Skeletal muscle satellite cell (primary cell): ENCODE results near the gene RACK1.
A peak's percentile ranks its signal among the peaks of the same experiment; 100 is the strongest.

Source experiments
- H3K27me3 ChIP-seq: 2 replicates; pipeline ENCODE4 v1.7.0; 2013; ENCODE audit warnings: low read length; ENCODE audit not compliant: control insufficient read depth, insufficient read depth
- H3K36me3 ChIP-seq: 2 replicates; pipeline ENCODE4 v1.7.0; 2013; ENCODE audit warnings: mild to moderate bottlenecking, control low read depth, low read length; ENCODE audit not compliant: insufficient read depth
- H3K4me1 ChIP-seq: 2 replicates; pipeline ENCODE4 v1.7.0; 2013; ENCODE audit warnings: low read length; ENCODE audit not compliant: control insufficient read depth, insufficient read depth
- H3K4me2 ChIP-seq: 2 replicates; pipeline ENCODE4 v1.7.0; 2013; ENCODE audit warnings: mild to moderate bottlenecking, low read length
- H3K4me3 ChIP-seq: 2 replicates; pipeline ENCODE4 v1.7.0; 2013; ENCODE audit warnings: low read length
- H3K9ac ChIP-seq: 2 replicates; pipeline ENCODE4 v1.7.0; 2013; ENCODE audit warnings: mild to moderate bottlenecking, low read depth, low read length, moderate library complexity
- H3K9me3 ChIP-seq: replicated peaks from 2 replicates; pipeline ENCODE4 v1.7.0; 2013; ENCODE audit warnings: mild to moderate bottlenecking, control low read depth, low read length

Gene RACK1

DNA sequence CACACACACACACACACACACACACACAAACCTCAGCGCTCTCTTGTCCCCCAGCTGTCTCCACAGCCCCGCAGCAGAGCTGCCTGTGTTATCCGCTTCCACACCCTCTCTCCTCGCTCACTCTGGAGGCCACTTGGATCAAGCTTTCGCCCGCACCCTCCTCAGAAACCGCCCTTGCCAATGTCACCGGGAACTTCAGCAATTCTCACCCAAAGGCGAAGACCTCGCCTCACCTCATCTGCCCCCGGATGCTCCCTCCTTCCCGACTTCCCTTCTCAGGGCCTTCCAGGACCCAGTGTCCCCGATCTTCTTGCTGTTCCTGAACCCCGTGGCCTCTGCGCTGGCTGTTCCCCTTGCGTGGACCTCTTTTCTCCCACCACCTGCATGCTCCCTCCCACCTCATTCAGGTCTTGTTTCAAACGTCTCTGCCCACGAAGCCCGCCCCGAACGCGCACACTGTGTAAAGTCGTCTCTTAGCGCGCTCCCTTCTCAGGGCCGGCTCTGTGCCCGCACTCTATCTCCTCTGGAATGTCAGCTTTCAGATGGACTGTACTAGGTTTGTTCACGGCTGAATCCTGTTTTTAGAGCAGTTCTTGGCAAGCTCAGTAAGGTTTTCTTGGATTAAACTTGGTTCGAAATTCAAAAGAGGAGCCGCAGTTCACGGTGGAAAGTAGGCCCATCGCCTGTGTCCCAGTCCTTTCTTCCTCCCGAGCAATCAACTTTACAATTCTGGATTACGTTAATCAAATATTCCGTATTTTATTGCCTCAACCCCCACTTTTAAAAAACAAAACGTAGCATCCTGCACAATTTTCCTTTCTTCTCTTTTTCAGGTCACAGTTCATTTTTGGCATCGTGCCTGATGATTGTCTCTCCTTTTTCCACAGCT, 37.7 kb downstream of the RACK1 start:
- H3K4me1 ChIP-seq, result peaks cover 25% of the 10 kb centered on the region
- peak overlapping the region; percentile 81 for H3K4me2 ChIP-seq
- no peaks in the 10 kb centered on the region for H3K9me3 ChIP-seq
- H3K9ac ChIP-seq, result no peak overlapping the region
- H3K27me3 ChIP-seq, result no peaks in the 10 kb centered on the region
- peak overlapping the region; percentile 71 for H3K4me3 ChIP-seq
- no peaks in the 10 kb centered on the region for H3K36me3 ChIP-seq

DNA sequence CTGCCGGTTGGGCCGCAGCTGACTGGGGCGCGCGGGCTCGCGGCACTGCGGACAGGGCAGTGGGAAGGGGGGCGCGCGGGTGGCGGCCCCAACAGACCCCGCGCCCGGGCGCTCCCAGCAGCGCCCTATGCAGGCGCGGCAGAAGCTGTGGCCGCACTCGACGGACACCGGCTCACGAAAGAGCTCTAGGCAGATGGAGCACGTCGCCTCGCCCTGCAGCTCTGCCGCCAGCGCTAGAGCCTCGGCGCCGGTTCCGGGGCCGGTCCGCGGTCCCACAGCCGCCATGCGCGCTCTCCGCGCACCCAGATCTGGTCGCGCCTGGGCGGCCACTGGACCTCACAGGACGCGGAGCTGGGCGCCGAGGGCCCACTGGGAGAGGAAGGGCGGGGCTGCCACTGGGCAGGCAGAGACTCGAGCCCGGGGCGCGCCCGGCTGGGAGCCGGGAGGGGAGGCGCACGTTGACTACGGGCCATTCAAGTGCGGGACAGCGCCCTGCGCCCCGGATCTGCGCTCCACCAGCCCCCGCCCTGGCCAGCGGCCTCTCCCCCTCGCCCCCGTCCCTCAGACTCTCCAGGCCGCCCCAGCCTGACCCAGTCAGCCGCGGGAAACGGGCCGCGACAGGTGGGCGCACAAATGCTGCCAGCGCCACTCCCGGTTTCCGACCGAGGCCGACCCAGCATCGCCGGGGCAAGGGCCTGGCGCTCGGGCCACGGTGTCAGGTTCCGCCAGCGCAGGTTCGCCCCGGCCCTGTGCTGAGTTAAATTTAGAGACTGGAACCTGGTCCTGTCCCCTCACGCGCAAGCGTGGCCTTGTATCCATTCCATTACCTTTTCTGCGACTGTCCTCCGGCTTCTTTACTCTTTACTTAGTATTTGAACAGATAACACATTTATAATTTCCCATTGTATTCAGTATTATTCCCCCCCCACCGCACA, 38.6 kb downstream of the RACK1 start, which contains the start of gene TRIM7:
Gene TRIM7 (minus strand): TSS at position 371 of the 935 bp plus-strand sequence. CDS start 86 bp downstream, at position 285.
- H3K27me3 ChIP-seq, result no peaks in the 10 kb centered on the region
- no peaks in the 10 kb centered on the region for H3K9me3 ChIP-seq
- peak within 1 kb of the TSS; percentile 81 for H3K4me2 ChIP-seq
- H3K9ac ChIP-seq, result peak within 1 kb of the TSS; percentile 44
- H3K4me3 ChIP-seq, result peak within 1 kb of the TSS; percentile 71
- H3K36me3 ChIP-seq, result no peaks in the 10 kb centered on the region
- H3K4me1 ChIP-seq, result peaks cover 25% of the 10 kb centered on the region

DNA sequence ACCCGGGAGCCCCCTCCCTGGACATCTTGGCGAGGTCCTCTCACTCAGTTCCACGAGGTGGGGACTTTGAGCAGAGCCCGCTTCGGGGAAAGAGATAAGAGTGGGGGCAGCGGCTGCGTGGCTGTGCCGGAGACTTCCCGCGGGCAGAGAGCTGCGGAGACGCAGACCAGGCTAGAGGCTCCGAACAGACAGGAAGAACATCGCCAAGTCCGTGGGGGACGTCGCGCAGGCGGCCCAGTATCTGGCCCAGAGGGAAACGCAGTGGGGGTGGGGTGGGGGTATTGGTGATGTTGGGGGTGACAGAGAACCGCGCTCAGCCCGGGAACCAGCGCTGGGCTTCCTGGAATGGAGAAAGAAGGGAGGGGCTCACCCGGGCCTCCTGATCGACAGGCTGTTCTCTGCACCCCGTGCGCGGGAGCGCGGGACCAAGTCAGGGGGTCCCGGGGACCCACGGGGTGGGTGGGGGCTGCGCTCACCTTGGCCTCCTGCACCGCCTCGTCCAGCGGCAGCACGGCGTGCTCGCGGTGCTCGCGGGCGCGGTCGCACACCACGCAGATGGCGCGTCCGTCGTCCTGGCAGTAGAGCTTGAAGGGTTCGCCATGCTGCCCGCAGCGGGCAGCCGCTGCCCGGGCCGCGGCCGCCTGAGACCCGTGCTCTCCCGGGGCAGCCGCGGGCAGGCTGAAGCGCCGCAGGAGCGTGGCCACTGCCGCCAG, 39.4 kb downstream of the RACK1 start:
- peak overlapping the region; percentile 71 for H3K4me3 ChIP-seq
- no peaks in the 10 kb centered on the region for H3K27me3 ChIP-seq
- peak overlapping the region; percentile 81 for H3K4me2 ChIP-seq
- peak overlapping the region; percentile 44 for H3K9ac ChIP-seq
- H3K36me3 ChIP-seq, result no peaks in the 10 kb centered on the region
- no peaks in the 10 kb centered on the region for H3K9me3 ChIP-seq
- peaks cover 25% of the 10 kb centered on the region for H3K4me1 ChIP-seq

GRCh38 chr5:181203777-181204112, 40.0 kb downstream of the RACK1 start:
- H3K4me1 ChIP-seq, result peaks cover 25% of the 10 kb centered on the region
- peak overlapping the region; percentile 30 for H3K9ac ChIP-seq
- peak overlapping the region; percentile 71 for H3K4me3 ChIP-seq
- H3K9me3 ChIP-seq, result no peaks in the 10 kb centered on the region
- H3K4me2 ChIP-seq, result peak overlapping the region; percentile 81
- H3K36me3 ChIP-seq, result no peaks in the 10 kb centered on the region
- no peaks in the 10 kb centered on the region for H3K27me3 ChIP-seq

GRCh38 chr5:181203093-181203711, 40.5 kb downstream of the RACK1 start:
- Histone ChIP-seq H3K27me3 (no peaks in the 10 kb centered on the region), H3K4me3 (no peak overlapping the region), H3K36me3 (no peaks in the 10 kb centered on the region), H3K9me3 (no peaks in the 10 kb centered on the region), H3K9ac (no peak overlapping the region), H3K4me2 (peak overlapping the region; percentile 81), H3K4me1 (peaks cover 25% of the 10 kb centered on the region)

GRCh38 chr5:181200816-181201215, 42.9 kb downstream of the RACK1 start:
- H3K4me1 ChIP-seq, result peaks cover 17% of the 10 kb centered on the region
- H3K36me3 ChIP-seq, result no peaks in the 10 kb centered on the region
- no peaks in the 10 kb centered on the region for H3K27me3 ChIP-seq
- H3K9ac ChIP-seq, result no peak overlapping the region
- no peak overlapping the region for H3K4me3 ChIP-seq
- no peaks in the 10 kb centered on the region for H3K9me3 ChIP-seq
- H3K4me2 ChIP-seq, result no peak overlapping the region

DNA sequence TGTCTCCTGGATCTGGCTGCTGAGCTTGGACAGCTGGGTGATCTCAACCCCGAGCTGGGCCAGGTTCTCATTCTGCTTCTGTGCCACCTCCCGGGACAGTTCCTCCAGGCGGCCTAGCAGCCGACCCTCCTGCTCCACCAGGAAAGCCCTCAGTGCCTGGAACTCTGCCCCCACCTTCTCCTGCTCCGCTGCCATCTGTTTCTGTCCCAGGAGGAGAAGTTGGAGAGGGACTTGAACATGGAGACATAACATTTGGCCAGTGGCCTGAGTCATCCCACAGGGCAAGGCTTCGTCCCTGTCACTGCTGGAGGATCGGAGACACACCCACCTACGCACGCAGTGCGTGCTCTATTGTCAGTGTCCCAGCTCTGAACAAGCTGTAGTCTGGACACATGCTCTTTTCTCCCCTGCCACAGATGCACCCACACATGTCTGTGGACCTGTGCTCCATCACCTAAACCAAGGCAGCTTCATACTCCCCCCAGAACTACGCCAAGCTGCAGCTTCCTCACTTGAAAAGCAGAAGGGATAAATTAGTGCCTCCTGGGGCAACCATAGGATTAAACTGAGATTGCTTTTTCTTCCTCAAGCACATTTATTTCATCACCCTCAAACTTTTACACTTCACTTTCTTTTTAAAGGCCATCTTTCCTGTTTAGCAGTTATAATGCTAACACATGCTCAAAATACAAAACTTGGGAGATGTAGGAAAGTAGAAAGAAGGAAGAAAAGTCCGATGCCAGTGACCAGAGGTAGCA, 43.6 kb downstream of the RACK1 start:
- Histone ChIP-seq H3K4me3 (no peak overlapping the region), H3K4me2 (no peak overlapping the region), H3K9ac (no peak overlapping the region), H3K4me1 (peaks cover 11% of the 10 kb centered on the region), H3K9me3 (no peaks in the 10 kb centered on the region), H3K36me3 (no peaks in the 10 kb centered on the region), H3K27me3 (no peaks in the 10 kb centered on the region)

GRCh38 chr5:181198905-181199519, 44.7 kb downstream of the RACK1 start:
- no peak overlapping the region for H3K4me2 ChIP-seq
- H3K4me1 ChIP-seq, result peaks cover 8% of the 10 kb centered on the region
- H3K27me3 ChIP-seq, result no peaks in the 10 kb centered on the region
- no peaks in the 10 kb centered on the region for H3K9me3 ChIP-seq
- no peak overlapping the region for H3K9ac ChIP-seq
- H3K4me3 ChIP-seq, result no peak overlapping the region
- H3K36me3 ChIP-seq, result no peaks in the 10 kb centered on the region

DNA sequence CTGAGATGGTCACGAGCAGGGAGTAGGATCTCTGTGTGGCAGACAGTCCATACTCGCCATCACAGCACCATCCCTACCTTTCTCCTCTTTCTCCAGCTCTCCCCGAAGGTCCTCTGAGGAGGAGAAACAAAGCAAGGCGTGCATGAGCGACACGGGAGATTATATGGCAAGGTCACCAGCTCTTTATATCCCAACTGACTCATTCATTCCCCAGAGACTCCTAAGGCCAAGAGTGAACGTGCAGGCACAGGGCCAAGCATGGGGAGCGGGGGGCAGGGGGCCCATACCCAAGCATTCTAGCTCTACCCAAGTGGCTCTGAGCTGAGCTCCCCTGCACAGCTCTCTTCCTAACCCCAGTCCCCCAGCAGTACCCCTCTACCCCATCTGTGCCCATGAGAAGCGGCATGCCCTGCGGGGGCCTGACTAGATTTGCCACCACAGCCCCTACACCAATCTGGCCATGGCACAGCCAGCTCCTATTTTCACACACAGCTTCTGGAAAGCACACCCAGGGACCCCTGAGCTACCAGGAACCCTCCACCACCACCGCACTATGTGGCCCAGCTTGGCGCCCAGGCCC, 45.5 kb downstream of the RACK1 start:
- H3K4me2 ChIP-seq, result no peak overlapping the region
- H3K4me1 ChIP-seq, result no peaks in the 10 kb centered on the region
- no peak overlapping the region for H3K4me3 ChIP-seq
- no peaks in the 10 kb centered on the region for H3K36me3 ChIP-seq
- H3K27me3 ChIP-seq, result no peaks in the 10 kb centered on the region
- no peaks in the 10 kb centered on the region for H3K9me3 ChIP-seq
- no peak overlapping the region for H3K9ac ChIP-seq
